ENCODE data around the gene SPSB1.
"Not testable (repeated sequence)": the region's sequence is repeated elsewhere in the genome, so short reads cannot be mapped to it uniquely, and the experiment has no call there.

The SPSB1 gene

GRCh38 chr1:9378801-9379200, 86.1 kb downstream of the SPSB1 start:
- intact Hi-C loops (cut with DNase I) = loop anchor here (5.0 kb wide), 1 partner anchor 36 kb away; no protein-coding TSS in a partner anchor
- DNase-seq = no peak

- DNase-seq = no peak
- intact Hi-C loops (cut with DNase I) = no loop called here
Observed at GRCh38 chr1:9380711-9381110, 88.0 kb downstream of the SPSB1 start.

- DNase-seq = no peak
- intact Hi-C loops (cut with DNase I) = no loop called here
Observed at GRCh38 chr1:9382643-9383491, 90.2 kb downstream of the SPSB1 start.

- intact Hi-C loops (cut with DNase I) = no loop called here
- peak in 1 of 10 donors; percentile 48 for DNase-seq
Observed at GRCh38 chr1:9384128-9384527, 91.4 kb downstream of the SPSB1 start.

- intact Hi-C loops (cut with DNase I) = loop anchor here (5.0 kb wide), 1 partner anchor 92 kb away; the partner anchor contains the start of gene SPSB1
- DNase-seq = peak in 8 of 10 donors; percentile 25 to 94 (median 60)
Observed at GRCh38 chr1:9384751-9385245, 92.1 kb downstream of the SPSB1 start.

- intact Hi-C loops (cut with DNase I) = loop anchor here (5.0 kb wide), 1 partner anchor 93 kb away; the partner anchor contains the start of gene SPSB1
- not testable (repeated sequence) for DNase-seq
Observed at GRCh38 chr1:9385392-9385791, 92.7 kb downstream of the SPSB1 start.

GRCh38 chr1:9385801-9386573, 93.3 kb downstream of the SPSB1 start:
- intact Hi-C loops (cut with DNase I) = loop anchor here (5.0 kb wide), 1 partner anchor 94 kb away; the partner anchor contains the start of gene SPSB1
- DNase-seq = no peak

- intact Hi-C loops (cut with DNase I) = loop anchor here (5.0 kb wide), 1 partner anchor 96 kb away; the partner anchor contains the start of gene SPSB1
- DNase-seq = peak; percentile 77 to 98 (median 88)
Observed at GRCh38 chr1:9388335-9389180, 95.9 kb downstream of the SPSB1 start.

- intact Hi-C loops (cut with DNase I) = loop anchor here (5.0 kb wide), 1 partner anchor 98 kb away; the partner anchor contains the start of gene SPSB1
Observed at GRCh38 chr1:9389968-9390367, 97.3 kb downstream of the SPSB1 start.

GRCh38 chr1:9391620-9392019, 98.9 kb downstream of the SPSB1 start:
- intact Hi-C loops (cut with DNase I) = no loop called here
- no peak for DNase-seq

More at GRCh38 chr1:9389968-9390367, 97.3 kb downstream of the SPSB1 start:
- DNase-seq = no peak

GRCh38 chr1:9394010-9394409, 101.3 kb downstream of the SPSB1 start:
- DNase-seq = no peak
- intact Hi-C loops (cut with DNase I) = no loop called here

- intact Hi-C loops (cut with DNase I) = no loop called here
- DNase-seq = no peak
Observed at GRCh38 chr1:9395018-9395417, 102.3 kb downstream of the SPSB1 start.

GRCh38 chr1:9397047-9397446, 104.4 kb downstream of the SPSB1 start:
- DNase-seq = no peak
- intact Hi-C loops (cut with DNase I) = no loop called here

- intact Hi-C loops (cut with DNase I) = no loop called here
- DNase-seq = peak in 1 of 10 donors; percentile 75
Observed at GRCh38 chr1:9397997-9398526, 105.4 kb downstream of the SPSB1 start.

- intact Hi-C loops (cut with DNase I) = no loop called here
- peak in 5 of 10 donors; percentile 19 to 94 (median 49) for DNase-seq
Observed at GRCh38 chr1:9399510-9400424, 107.1 kb downstream of the SPSB1 start.

GRCh38 chr1:9400425-9401079, 107.9 kb downstream of the SPSB1 start:
- peak in 2 of 10 donors; percentile 76 to 82 for DNase-seq
- intact Hi-C loops (cut with DNase I) = no loop called here

- intact Hi-C loops (cut with DNase I) = no loop called here
- DNase-seq = peak in 1 of 10 donors; percentile 74
Observed at GRCh38 chr1:9401080-9401453, 108.4 kb downstream of the SPSB1 start.

GRCh38 chr1:9402256-9402616, 109.5 kb downstream of the SPSB1 start:
- DNase-seq = no peak
- intact Hi-C loops (cut with DNase I) = no loop called here
